H9 (cell line): ENCODE results near the gene NRXN3. TPM values are rescaled to one million over a fixed set of nuclear protein-coding genes. Genes with fewer than 3 reads are reported as not detected.

ENCODE experiments used
- DNase-seq: peaks from one replicate; pipeline ENCODE4 v3.0.0-alpha.2; 2017
- H2AFZ ChIP-seq: one replicate; pipeline ENCODE4 v1.6.1; 2013; ENCODE audit warnings: mild to moderate bottlenecking, low read length, control low read depth, moderate library complexity
- H2AK5ac ChIP-seq: 2 replicates; pipeline ENCODE4 v1.6.1; 2013; ENCODE audit warnings: low read length, control low read depth, mixed read lengths; ENCODE audit not compliant: insufficient read length
- H2BK120ac ChIP-seq: one replicate; pipeline ENCODE4 v1.6.1; 2013; ENCODE audit warnings: low read depth, mild to moderate bottlenecking, low read length, control low read depth, inconsistent platforms; ENCODE audit not compliant: poor library complexity, severe bottlenecking
- H2BK12ac ChIP-seq: 2 replicates; pipeline ENCODE4 v1.6.1; 2013; ENCODE audit warnings: low read length, control low read depth, mixed read lengths, low read depth; ENCODE audit not compliant: insufficient read length
- H2BK15ac ChIP-seq: 2 replicates; pipeline ENCODE4 v1.6.1; 2013; ENCODE audit warnings: low read depth, low read length, control low read depth
- H2BK20ac ChIP-seq: one replicate; pipeline ENCODE4 v1.6.1; 2013; ENCODE audit warnings: low read depth, mild to moderate bottlenecking, low read length, control low read depth, inconsistent platforms; ENCODE audit not compliant: poor library complexity, severe bottlenecking
- H2BK5ac ChIP-seq: 2 replicates; pipeline ENCODE4 v1.6.1; 2013; ENCODE audit warnings: low read length, control low read depth, mixed read lengths; ENCODE audit not compliant: insufficient read length
- H3K14ac ChIP-seq: 2 replicates; pipeline ENCODE4 v1.6.1; 2013; ENCODE audit warnings: low read length, control low read depth; ENCODE audit not compliant: insufficient read depth
- H3K18ac ChIP-seq: 2 replicates; pipeline ENCODE4 v1.6.1; 2013; ENCODE audit warnings: low read depth, mild to moderate bottlenecking, mixed read lengths, low read length, control low read depth; ENCODE audit not compliant: insufficient read length
- H3K23ac ChIP-seq: 2 replicates; pipeline ENCODE4 v1.6.1; 2013; ENCODE audit warnings: low read length, control low read depth, mixed read lengths, low read depth; ENCODE audit not compliant: insufficient read length
- H3K23me2 ChIP-seq: 2 replicates; pipeline ENCODE4 v1.6.1; 2013; ENCODE audit warnings: low read depth, mild to moderate bottlenecking, mixed read lengths, low read length, control low read depth; ENCODE audit not compliant: insufficient read length, poor library complexity, severe bottlenecking
- H3K27ac ChIP-seq: 2 replicates; pipeline ENCODE4 v1.5.1; 2013; ENCODE audit warnings: low read length, control low read depth, mixed read lengths, low read depth; ENCODE audit not compliant: insufficient read length
- H3K27me3 ChIP-seq: 2 replicates; pipeline ENCODE4 v1.6.1; 2013; ENCODE audit warnings: low read length, control low read depth, inconsistent platforms; ENCODE audit not compliant: insufficient read depth
- H3K4ac ChIP-seq: 2 replicates; pipeline ENCODE4 v1.6.1; 2013; ENCODE audit warnings: low read depth, mild to moderate bottlenecking, control low read depth, inconsistent platforms, low read length, moderate library complexity
- H3K4me1 ChIP-seq: 2 replicates; pipeline ENCODE4 v1.6.1; 2013; ENCODE audit warnings: low read length, control low read depth, inconsistent platforms; ENCODE audit not compliant: insufficient read depth
- H3K4me2 ChIP-seq: 2 replicates; pipeline ENCODE4 v1.6.1; 2013; ENCODE audit warnings: low read length, control low read depth, mixed read lengths; ENCODE audit not compliant: insufficient read length, insufficient read depth
- H3K56ac ChIP-seq: 2 replicates; pipeline ENCODE4 v1.6.1; 2013; ENCODE audit warnings: low read depth, mild to moderate bottlenecking, mixed read lengths, low read length, control low read depth; ENCODE audit not compliant: insufficient read length
- H3K79me1 ChIP-seq: 2 replicates; pipeline ENCODE4 v1.6.1; 2013; ENCODE audit warnings: low read depth, mild to moderate bottlenecking, moderate library complexity, low read length, control low read depth, inconsistent platforms; ENCODE audit not compliant: insufficient read depth, poor library complexity, severe bottlenecking
- H3K79me2 ChIP-seq: 2 replicates; pipeline ENCODE4 v1.6.1; 2013; ENCODE audit warnings: low read length, control low read depth, inconsistent platforms; ENCODE audit not compliant: insufficient read depth
- H3K9ac ChIP-seq: 2 replicates; pipeline ENCODE4 v1.6.1; 2013; ENCODE audit warnings: low read length, control low read depth, mixed read lengths; ENCODE audit not compliant: insufficient read length; ENCODE audit errors: extremely low read depth
- H3K9me3 ChIP-seq: one replicate; pipeline ENCODE4 v1.6.1; 2013; ENCODE audit warnings: low read depth, low read length, inconsistent platforms; ENCODE audit not compliant: control insufficient read depth
- H3T11ph ChIP-seq: one replicate; pipeline ENCODE4 v1.6.1; 2013; ENCODE audit warnings: mild to moderate bottlenecking, low read length, control low read depth, inconsistent platforms
- H4K20me1 ChIP-seq: one replicate; pipeline ENCODE4 v1.6.1; 2013; ENCODE audit not compliant: control insufficient read depth, insufficient read length, insufficient read depth
- H4K5ac ChIP-seq: 2 replicates; pipeline ENCODE4 v1.6.1; 2013; ENCODE audit warnings: low read depth, mild to moderate bottlenecking, mixed read lengths, low read length, control low read depth; ENCODE audit not compliant: insufficient read length
- H4K8ac ChIP-seq: replicated peaks from 2 replicates; pipeline ENCODE4 v1.6.1; 2013; ENCODE audit warnings: low read length, control low read depth, mixed read lengths, low read depth; ENCODE audit not compliant: insufficient read length
- H4K91ac ChIP-seq: 2 replicates; pipeline ENCODE4 v1.6.1; 2013; ENCODE audit warnings: low read depth, mild to moderate bottlenecking, moderate library complexity, mixed read lengths, low read length, control low read depth; ENCODE audit not compliant: insufficient read length
- H3K27ac Mint-ChIP-seq, 3 experiments: 2 replicates in 2 of 3; 3 replicates in 1 of 3; pipeline ENCODE4 v1.8.0; 2020 to 2021; ENCODE audit warnings: mixed read lengths in 3 of 3, mild to moderate bottlenecking in 1 of 3, moderate library complexity in 1 of 3
- H3K27me3 Mint-ChIP-seq: 2 replicates; pipeline ENCODE4 v1.8.0; 2021; ENCODE audit warnings: low read depth, mild to moderate bottlenecking, moderate library complexity, mixed read lengths
- H3K36me3 Mint-ChIP-seq, 3 experiments: 2 replicates in 2 of 3; 3 replicates in 1 of 3; pipeline ENCODE4 v1.8.0; 2020 to 2021; ENCODE audit warnings: low read depth in 3 of 3, mixed read lengths in 3 of 3; ENCODE audit not compliant: insufficient read depth in 1 of 3
- H3K4me1 Mint-ChIP-seq, 2 experiments: 2 replicates each; pipeline ENCODE4 v1.8.0; 2020; ENCODE audit warnings: mixed read lengths in 2 of 2
- H3K4me3 Mint-ChIP-seq, 2 experiments: 2 replicates in 1 of 2; 3 replicates in 1 of 2; pipeline ENCODE4 v1.8.0; 2020 to 2021; ENCODE audit warnings: mild to moderate bottlenecking in 2 of 2, mixed read lengths in 2 of 2, moderate library complexity in 1 of 2
- H3K9me3 Mint-ChIP-seq, 2 experiments: 2 replicates in 1 of 2; 3 replicates in 1 of 2; pipeline ENCODE4 v1.8.0; 2020; ENCODE audit warnings: mild to moderate bottlenecking in 2 of 2, mixed read lengths in 2 of 2, moderate library complexity in 1 of 2
- WGBS: extraction: QIAGEN DNeasy Blood & Tissue Kit; methylation state at CpG from one replicate; pipeline ENCODE4 v1.1.7; 2013; ENCODE audit warnings: missing lambda C conversion rate, low lambda C conversion rate, mixed read lengths; ENCODE audit not compliant: insufficient read length; ENCODE audit errors: extremely low coverage; 5-methylcytosine and 5-hydroxymethylcytosine counted together
- total RNA-seq: library from RNA; stranded (reverse); gene quantifications from 2 replicates; pipeline ENCODE4 v1.2.1, GENCODE V29; 2021
- TF ChIP-seq, protein P1 (sequence below): fragments of 200-600 bp; sonication (generic); conservative IDR thresholded peaks from 3 replicates; pipeline ENCODE4 v1.8.0; 2021; ENCODE audit warnings: antibody characterized with exemption, mild to moderate bottlenecking

The NRXN3 gene
- total RNA-seq, 1 experiment from 2014 or later, result 1.8 TPM

DNA sequence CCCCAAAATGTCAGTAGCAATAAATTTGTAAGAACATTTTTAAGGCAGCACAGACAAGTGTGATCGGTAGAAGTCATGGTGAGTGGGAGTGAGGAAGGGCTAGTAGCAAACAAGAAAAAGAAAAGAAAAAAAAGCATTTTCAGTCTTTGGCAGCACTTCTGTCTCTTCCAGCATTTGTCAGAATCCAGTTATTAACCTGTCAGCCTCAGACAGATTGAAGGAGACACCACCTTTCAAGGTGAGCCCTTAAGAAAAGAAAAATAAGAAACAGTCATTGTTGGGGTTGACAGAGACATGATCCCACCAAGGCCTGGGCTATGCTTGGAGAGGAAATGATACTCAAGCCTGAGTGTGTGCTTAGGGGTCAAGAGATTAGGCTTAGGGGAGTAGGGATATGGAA is 947.4 kb downstream of the NRXN3 start:
- Mint-ChIP-seq H3K27me3 (no peaks in the 10 kb centered on the region), H3K9me3 (no peaks in the 10 kb centered on the region), H3K36me3 (no peaks in the 10 kb centered on the region), H3K4me3 (no peak overlapping the region), H3K27ac (peak overlapping the region in 1 of 3 experiments; percentile 16; a peak in 1 of 7 replicates), H3K4me1 (peaks cover 4 to 7% of the 10 kb centered on the region in 2 experiments; a peak in 3 of 4 replicates)
- H3K79me2 ChIP-seq, result no peaks in the 10 kb centered on the region
- no peak overlapping the region for H4K91ac ChIP-seq
- no peaks in the 10 kb centered on the region for H3K4me1 ChIP-seq
- DNase-seq, result no peak
- no CpG with 5 or more reads among the region's 1 CpG for WGBS
- H3K23ac ChIP-seq, result no peak overlapping the region
- H3K4ac ChIP-seq, result no peak overlapping the region
- no peak overlapping the region for H4K8ac ChIP-seq
- H3T11ph ChIP-seq, result no peak overlapping the region
- H3K9ac ChIP-seq, result no peak overlapping the region
- no peaks in the 10 kb centered on the region for H3K9me3 ChIP-seq
- H2BK15ac ChIP-seq, result no peak overlapping the region
- H2BK12ac ChIP-seq, result no peak overlapping the region
- no peak overlapping the region for H2AK5ac ChIP-seq
- no peak overlapping the region for H3K18ac ChIP-seq
- H3K56ac ChIP-seq, result no peak overlapping the region
- H3K23me2 ChIP-seq, result no peaks in the 10 kb centered on the region
- H2BK5ac ChIP-seq, result no peak overlapping the region
- H2AFZ ChIP-seq, result no peak overlapping the region
- TF ChIP-seq, protein P1, sequence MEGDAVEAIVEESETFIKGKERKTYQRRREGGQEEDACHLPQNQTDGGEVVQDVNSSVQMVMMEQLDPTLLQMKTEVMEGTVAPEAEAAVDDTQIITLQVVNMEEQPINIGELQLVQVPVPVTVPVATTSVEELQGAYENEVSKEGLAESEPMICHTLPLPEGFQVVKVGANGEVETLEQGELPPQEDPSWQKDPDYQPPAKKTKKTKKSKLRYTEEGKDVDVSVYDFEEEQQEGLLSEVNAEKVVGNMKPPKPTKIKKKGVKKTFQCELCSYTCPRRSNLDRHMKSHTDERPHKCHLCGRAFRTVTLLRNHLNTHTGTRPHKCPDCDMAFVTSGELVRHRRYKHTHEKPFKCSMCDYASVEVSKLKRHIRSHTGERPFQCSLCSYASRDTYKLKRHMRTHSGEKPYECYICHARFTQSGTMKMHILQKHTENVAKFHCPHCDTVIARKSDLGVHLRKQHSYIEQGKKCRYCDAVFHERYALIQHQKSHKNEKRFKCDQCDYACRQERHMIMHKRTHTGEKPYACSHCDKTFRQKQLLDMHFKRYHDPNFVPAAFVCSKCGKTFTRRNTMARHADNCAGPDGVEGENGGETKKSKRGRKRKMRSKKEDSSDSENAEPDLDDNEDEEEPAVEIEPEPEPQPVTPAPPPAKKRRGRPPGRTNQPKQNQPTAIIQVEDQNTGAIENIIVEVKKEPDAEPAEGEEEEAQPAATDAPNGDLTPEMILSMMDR, result no peak
- H3K27ac ChIP-seq, result no peak overlapping the region
- no peaks in the 10 kb centered on the region for H4K20me1 ChIP-seq
- H2BK120ac ChIP-seq, result no peak overlapping the region
- no peak overlapping the region for H4K5ac ChIP-seq
- no peak overlapping the region for H2BK20ac ChIP-seq
- no peaks in the 10 kb centered on the region for H3K79me1 ChIP-seq
- no peaks in the 10 kb centered on the region for H3K27me3 ChIP-seq
- no peak overlapping the region for H3K14ac ChIP-seq
- H3K4me2 ChIP-seq, result no peak overlapping the region
